HTR-8/SVneo (cell line): ENCODE data around the gene CDH8.
"Not testable (repeated sequence)": the region's sequence is repeated elsewhere in the genome, so short reads cannot be mapped to it uniquely, and the experiment has no call there.

Experiments
- DNase-seq: peaks from one replicate; pipeline ENCODE4 v3.0.0; 2011; ENCODE audit warnings: low spot score, mixed read lengths; ENCODE audit not compliant: insufficient read length
- FAIRE-seq: peaks from 2 replicates; lab custom pipeline; 2011; peaks lifted over from hg19 to GRCh38; lab: Jason Lieb, UNC

The CDH8 gene

DNA sequence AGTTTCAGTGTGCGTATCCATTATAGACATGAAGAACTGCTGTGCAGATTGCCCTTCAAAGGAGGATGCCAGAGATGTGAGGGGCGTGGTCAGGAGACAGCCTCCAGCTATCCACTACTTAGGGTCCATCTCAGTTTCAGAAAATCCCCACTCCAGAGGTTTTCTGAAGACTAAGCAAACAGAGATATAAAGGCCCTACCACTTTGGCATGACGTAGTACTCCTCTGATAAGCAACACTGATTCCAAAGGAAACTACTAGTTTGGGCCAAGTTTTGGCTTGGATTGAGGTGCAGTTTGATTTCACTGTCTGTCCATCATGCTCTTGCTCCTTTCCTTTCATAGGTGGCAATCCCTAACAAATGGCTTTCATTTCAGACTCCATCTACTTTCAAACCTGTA lies 228.7 kb downstream of the CDH8 start:
- DNase-seq (no peak), FAIRE-seq (no peak)

DNA sequence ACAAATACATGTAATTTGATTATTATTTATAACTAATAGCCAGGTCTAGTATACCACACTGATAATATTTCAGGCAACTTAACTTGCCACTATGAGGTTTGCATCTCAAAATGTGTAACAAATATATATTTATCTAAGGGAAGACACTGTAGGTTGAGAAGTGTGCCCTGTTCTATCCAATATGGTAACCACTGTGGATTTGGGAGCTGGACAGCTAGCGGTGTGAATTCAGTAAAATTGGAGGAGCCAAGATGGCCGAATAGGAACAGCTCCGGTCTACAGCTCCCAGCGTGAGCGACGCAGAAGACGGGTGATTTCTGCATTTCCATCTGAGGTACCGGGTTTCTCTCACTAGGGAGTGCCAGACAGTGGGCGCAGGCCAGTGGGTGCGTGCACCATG lies 235.0 kb downstream of the CDH8 start:
- DNase-seq, FAIRE-seq: not testable (repeated sequence)

- no peak for FAIRE-seq
- no peak for DNase-seq
Measured at GRCh38 chr16:61798741-61799140, 237.5 kb downstream of the CDH8 start.

DNA sequence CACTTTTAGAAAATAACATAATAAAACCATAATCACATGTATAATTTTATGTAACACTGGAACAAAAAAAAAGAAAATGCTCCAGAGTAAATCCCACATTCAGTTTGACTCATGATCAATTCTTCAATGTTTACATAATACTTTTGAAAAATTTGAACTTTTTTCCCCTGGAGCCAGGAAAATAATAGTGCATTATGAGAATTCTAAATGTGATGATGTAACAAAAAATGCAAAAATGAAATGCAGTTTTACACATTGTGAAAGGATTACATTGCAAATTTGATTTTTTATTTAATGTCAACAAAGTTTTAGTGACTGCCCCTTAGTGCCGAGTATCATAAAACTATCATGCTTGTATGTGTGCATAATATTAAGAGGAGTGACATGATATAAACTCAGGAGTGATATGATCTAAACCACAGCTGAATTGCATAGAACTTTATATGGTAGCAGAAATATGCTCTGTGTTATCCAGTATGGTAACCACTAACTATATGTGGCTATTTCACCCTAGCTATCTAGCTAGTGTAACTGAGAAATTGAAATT lies 238.2 kb downstream of the CDH8 start:
- DNase-seq (no peak), FAIRE-seq (no peak)

DNA sequence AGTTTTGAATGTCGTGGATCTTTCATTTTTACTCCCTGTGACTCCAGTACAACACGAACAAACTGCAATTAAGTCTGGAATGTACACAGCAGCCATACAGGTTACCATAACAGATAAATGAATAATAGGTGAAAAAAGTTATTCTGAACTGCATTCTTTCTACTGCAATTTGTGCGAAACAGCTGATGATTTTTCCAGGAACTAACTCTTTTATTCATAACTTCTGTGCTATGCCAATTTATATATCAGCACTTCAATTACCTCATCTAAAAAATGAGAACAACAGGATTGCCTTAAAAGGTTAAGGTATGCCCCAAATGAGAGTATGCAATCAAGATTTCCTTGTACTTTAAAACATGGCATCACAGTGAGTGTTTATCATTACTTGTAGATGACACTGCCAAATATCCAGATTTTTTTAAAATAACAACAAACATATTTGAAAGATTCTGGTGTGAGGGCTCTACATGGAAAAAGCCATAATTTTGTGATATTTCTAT lies 238.9 kb downstream of the CDH8 start:
- no peak for DNase-seq
- no peak for FAIRE-seq

GRCh38 chr16:61792194-61792909 lies 243.9 kb downstream of the CDH8 start:
- no peak for FAIRE-seq
- DNase-seq, result no peak

DNA sequence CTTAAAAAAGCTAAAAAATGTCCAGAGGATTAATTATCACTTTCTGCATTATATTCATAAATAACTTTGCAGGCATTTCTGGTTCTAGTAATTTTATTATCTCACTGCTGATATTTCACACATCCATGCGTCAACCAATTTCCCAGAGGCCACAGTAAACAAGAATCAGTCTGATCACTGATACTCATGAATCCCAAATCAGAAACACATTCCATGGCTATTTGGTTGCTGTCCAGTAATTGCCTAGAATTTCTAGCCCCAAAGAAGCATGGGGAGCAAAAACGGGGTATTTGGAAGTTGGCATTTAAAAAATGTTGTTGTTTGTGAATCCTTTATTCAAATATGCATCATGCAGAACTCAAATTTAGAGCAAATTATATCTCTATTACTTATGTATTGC lies 244.8 kb downstream of the CDH8 start:
- FAIRE-seq (no peak), DNase-seq (no peak)

DNA sequence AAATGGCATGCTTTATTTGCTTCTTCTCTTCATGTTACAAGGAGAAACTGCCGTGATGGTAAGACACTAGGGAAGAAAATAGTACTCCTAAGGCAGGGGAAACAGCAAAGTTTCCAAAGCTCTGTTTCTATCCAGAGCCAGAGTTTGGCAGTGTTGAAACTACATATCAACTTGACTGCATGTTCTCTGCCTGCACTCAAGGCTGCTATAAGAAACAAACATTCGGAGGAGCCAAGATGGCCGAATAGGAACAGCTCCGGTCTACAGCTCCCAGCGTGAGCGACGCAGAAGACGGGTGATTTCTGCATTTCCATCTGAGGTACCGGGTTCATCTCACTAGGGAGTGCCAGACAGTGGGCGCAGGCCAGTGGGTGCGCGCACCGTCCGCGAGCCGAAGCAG lies 254.4 kb downstream of the CDH8 start:
- not testable (repeated sequence) for FAIRE-seq, DNase-seq

DNA sequence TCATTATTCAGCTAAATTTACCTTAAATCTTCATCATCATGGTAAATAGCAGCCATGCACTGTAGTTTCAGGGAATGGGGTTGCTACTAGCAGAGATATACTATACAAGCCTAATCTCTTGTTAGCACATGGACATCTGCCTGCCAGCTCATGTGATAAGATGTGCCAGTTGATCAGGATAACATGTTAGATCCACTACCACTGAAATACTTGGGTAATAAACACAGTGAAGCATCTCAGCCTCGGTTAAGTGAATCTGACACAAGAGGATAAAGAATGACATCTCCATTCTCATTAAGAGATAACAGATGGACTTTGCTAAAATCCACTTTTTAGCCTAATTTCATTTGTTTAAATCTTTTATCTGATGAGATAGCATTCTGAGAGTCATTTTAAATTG lies 256.1 kb downstream of the CDH8 start:
- FAIRE-seq (no peak), DNase-seq (no peak)

DNA sequence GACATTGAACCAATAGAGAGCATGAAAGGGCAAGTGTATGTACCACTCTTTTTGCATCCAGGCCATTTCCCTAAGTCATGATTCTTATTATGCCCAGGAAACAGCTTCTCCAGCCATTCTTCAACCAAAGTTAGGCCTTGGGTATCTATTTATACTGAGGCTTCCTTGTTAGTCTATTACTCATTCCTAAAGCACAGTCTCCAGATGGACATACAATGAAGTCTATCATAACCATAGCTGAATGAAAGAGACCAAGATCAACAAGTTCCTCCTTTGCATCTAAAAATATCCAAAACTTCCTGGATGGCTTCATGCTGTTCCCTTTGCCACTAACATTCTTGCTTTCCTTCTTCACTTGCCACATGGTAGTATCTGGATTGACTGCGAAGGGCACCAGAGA lies 265.9 kb downstream of the CDH8 start:
- DNase-seq, result no peak
- no peak for FAIRE-seq

GRCh38 chr16:61763991-61764390 lies 272.2 kb downstream of the CDH8 start:
- FAIRE-seq (no peak), DNase-seq (no peak)

GRCh38 chr16:61763013-61763412 lies 273.2 kb downstream of the CDH8 start:
- DNase-seq (no peak), FAIRE-seq (no peak)

DNA sequence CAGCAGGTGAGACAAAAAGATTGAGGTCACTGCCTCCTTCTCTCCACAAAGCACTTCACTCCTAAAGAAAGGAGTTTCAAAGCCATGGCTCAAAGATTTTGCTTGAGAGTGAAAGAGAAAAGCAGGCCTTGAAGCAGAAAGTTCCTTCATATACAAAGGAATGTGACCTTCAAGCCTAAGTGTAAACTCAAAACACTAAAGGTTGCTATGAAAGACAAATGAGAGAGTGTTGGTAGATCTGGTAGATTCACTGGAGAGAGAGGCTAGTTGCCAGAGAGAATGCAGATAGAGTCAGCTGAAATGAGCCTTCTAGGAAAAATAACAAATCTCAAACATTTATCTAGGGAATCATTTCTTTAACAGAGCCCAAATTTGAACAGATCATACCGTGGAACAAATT lies 305.2 kb downstream of the CDH8 start:
- DNase-seq, result no peak
- FAIRE-seq, result no peak

GRCh38 chr16:61726701-61727100 lies 309.5 kb downstream of the CDH8 start:
- FAIRE-seq, result no peak
- no peak for DNase-seq

GRCh38 chr16:61726125-61726524 lies 310.1 kb downstream of the CDH8 start:
- FAIRE-seq (no peak), DNase-seq (no peak)

DNA sequence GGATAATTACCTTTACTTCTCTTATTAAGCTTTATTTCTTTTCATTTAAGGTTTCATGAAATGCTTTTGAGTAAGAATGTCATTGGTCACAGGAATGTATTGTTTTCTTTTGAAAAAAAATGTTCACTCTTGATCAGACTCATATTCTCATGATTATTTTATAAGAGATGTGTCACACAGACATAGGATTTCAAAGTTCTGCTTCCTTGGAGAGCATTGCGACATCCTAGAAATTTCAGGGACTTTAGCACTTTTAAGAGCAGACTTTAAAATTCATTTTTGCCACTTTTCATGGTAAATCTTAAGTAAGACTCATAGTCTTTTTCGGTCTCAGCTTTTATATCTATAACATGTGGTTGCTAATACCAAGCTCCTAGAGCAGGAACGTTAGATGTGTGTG lies 314.7 kb downstream of the CDH8 start:
- FAIRE-seq, result no peak
- DNase-seq, result no peak

- DNase-seq (no peak), FAIRE-seq (no peak)
Measured at GRCh38 chr16:61715393-61715792, 320.8 kb downstream of the CDH8 start.

GRCh38 chr16:61713787-61714186 lies 322.5 kb downstream of the CDH8 start:
- no peak for DNase-seq
- no peak for FAIRE-seq

GRCh38 chr16:61699640-61700039 lies 336.6 kb downstream of the CDH8 start:
- FAIRE-seq, DNase-seq: not testable (repeated sequence)

- FAIRE-seq, result no peak
- no peak for DNase-seq
Measured at GRCh38 chr16:61684541-61684940, 351.7 kb downstream of the CDH8 start.

- no peak for FAIRE-seq
Measured at GRCh38 chr16:61681673-61682072, 354.6 kb downstream of the CDH8 start.

GRCh38 chr16:61681124-61681523 lies 355.1 kb downstream of the CDH8 start:
- no peak for FAIRE-seq

More at GRCh38 chr16:61681673-61682072, 354.6 kb downstream of the CDH8 start:
- no peak for DNase-seq

More at GRCh38 chr16:61681124-61681523, 355.1 kb downstream of the CDH8 start:
- DNase-seq, result no peak
